ENCODE results near the gene RNF8.
"Not testable (repeated sequence)": the region's sequence is repeated elsewhere in the genome, so short reads cannot be mapped to it uniquely, and the experiment has no call there.

Gene RNF8

DNA sequence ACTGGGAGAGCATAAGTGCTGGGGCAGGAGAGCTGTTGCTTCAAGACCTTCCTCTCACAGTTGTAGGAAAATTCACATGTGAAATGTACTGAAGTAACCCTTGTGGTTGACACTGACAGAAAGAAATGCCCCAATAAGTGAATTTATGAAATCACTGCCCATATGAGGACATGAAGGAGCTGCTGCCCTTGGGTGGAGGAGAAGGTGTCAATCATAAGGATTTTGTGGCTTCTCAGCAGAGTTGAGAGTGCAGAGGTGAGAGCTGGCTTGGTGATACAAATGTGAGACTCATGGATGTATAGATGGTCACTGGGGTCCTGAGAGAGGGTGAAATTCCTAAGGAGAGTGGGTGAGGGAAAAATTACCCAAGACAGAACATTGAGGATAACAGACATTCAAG, 45.3 kb downstream of the RNF8 start:
- H3K27ac ChIP-seq (ENCODE audit: extremely low read depth, low read depth, low read length) = no peak overlapping the region
- ChIA-PET CTCF (interaction anchor here (0.6 to 1.7 kb wide), 4 partner anchors 12 to 179 kb away, joined by 3 to 6 read pairs (median 4); no protein-coding TSS in a partner anchor), POLR2A (interaction anchor here (1.4 kb wide), 1 partner anchor 34 kb away, joined by 5 read pairs; the partner anchor contains the start of gene CMTR1)
- no peak overlapping the region for H3K4me3 ChIP-seq (ENCODE audit: low read depth, low read length)
- no peaks in the 10 kb centered on the region for H3K9me3 ChIP-seq (ENCODE audit: control insufficient read depth, insufficient read depth, low read depth, low read length)
- no peaks in the 10 kb centered on the region for H3K4me1 ChIP-seq (ENCODE audit: control insufficient read depth, insufficient read depth, low read length)
- peaks cover 0 to 17% of the 10 kb centered on the region in 2 experiments; a peak in 1 of 3 replicates for H3K36me3 ChIP-seq (ENCODE audit: control insufficient read depth in 2 of 2, insufficient read depth in 1 of 2, low read length in 2 of 2)
- TF ChIP-seq FEZF1 (tag by site-specific recombination; IDR thresholded peaks at IDR 0.05) = no peak

DNA sequence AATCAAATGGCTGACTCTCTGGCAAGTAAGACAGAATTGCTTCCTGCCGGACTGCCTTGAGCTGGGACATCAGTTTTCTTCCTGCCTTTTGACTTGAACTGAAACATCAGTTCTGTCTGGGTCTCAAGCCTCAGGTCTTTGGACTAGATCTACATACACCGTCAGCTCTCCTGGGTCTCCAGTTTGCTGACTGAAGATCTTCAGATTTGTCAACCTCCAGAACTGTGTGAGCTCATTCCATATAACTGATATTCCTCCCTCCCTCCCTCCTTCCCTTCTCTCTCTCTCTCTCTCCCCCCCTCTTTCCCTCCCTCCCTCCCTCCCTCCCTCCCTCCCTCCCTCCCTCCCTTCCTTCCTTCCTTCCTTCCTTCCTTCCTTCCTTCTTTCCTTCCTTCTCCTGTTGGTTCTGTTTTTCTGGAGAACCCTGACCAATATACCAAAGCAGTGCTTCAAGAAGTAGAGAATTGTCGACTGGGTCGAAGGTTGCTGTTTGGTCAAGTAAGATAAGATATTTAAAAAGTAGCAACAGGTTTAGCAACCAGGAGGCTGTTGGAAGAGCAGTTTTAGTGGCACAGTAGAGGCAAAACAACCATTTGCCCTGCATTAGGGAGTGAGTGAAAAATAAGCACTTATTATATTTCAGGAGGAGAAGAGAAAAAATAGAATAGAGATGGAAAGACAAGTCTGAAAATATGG, 46.2 kb downstream of the RNF8 start:
- Histone ChIP-seq H3K9me3 (ENCODE audit: control insufficient read depth, insufficient read depth, low read depth, low read length) (no peaks in the 10 kb centered on the region), H3K4me3 (ENCODE audit: low read depth, low read length) (no peak overlapping the region), H3K4me1 (ENCODE audit: control insufficient read depth, insufficient read depth, low read length) (no peaks in the 10 kb centered on the region), H3K27ac (ENCODE audit: extremely low read depth, low read depth, low read length) (no peak overlapping the region), H3K36me3 (ENCODE audit: control insufficient read depth in 2 of 2, insufficient read depth in 1 of 2, low read length in 2 of 2) (peaks cover 0 to 9% of the 10 kb centered on the region in 2 experiments; a peak in 1 of 3 replicates)
- TF ChIP-seq ZFHX2 (tag by site-specific recombination; conservative IDR thresholded peaks at IDR 0.05) (no peak), ZNF23 (tag by site-specific recombination; IDR thresholded peaks at IDR 0.05; ENCODE audit: borderline replicate concordance) (no peak), ZNF202 (tag by site-specific recombination; IDR thresholded peaks at IDR 0.05; ENCODE audit: borderline replicate concordance) (no peak)
- TF ChIP-seq, protein P1, sequence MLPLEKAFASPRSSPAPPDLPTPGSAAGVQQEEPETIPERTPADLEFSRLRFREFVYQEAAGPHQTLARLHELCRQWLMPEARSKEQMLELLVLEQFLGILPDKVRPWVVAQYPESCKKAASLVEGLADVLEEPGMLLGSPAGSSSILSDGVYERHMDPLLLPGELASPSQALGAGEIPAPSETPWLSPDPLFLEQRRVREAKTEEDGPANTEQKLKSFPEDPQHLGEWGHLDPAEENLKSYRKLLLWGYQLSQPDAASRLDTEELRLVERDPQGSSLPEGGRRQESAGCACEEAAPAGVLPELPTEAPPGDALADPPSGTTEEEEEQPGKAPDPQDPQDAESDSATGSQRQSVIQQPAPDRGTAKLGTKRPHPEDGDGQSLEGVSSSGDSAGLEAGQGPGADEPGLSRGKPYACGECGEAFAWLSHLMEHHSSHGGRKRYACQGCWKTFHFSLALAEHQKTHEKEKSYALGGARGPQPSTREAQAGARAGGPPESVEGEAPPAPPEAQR (tag by site-specific recombination; IDR thresholded peaks at IDR 0.05) = no peak
- ChIA-PET CTCF (interaction anchor here (0.6 to 1.7 kb wide), 3 partner anchors 18 to 178 kb away, joined by 3 to 6 read pairs (median 4); no protein-coding TSS in a partner anchor), POLR2A (interaction anchor here (1.4 kb wide), 1 partner anchor 33 kb away, joined by 5 read pairs; the partner anchor contains the start of gene CMTR1)

DNA sequence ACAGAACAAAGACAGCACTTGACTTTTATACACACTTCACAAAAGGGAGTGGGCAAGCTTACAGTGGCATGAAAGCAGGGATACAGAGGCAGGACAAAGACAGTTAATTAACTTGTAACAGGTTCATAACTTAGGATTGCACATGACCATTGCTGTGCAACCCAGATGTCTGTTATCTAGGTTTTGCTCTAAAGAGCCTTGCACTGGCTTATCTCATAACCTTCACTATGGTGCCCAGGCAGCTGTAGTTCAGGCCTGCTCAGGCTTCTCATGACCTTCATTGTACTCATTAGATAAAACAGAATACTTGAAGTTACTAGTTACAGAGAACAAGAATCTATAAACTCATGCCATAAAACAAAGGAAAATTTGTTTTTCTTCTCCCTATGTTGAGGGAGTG, 47.9 kb downstream of the RNF8 start:
- CTCF ChIA-PET = interaction anchor here (1.8 kb wide), 1 partner anchor 18 kb away, joined by 4 read pairs; no protein-coding TSS in a partner anchor
- H3K4me3 ChIP-seq (ENCODE audit: low read depth, low read length); H3K4me1 ChIP-seq (ENCODE audit: control insufficient read depth, insufficient read depth, low read length); POLR2A ChIA-PET; H3K36me3 ChIP-seq (ENCODE audit: control insufficient read depth in 2 of 2, insufficient read depth in 1 of 2, low read length in 2 of 2); H3K9me3 ChIP-seq (ENCODE audit: control insufficient read depth, insufficient read depth, low read depth, low read length); H3K27ac ChIP-seq (ENCODE audit: extremely low read depth, low read depth, low read length): not testable (repeated sequence)

DNA sequence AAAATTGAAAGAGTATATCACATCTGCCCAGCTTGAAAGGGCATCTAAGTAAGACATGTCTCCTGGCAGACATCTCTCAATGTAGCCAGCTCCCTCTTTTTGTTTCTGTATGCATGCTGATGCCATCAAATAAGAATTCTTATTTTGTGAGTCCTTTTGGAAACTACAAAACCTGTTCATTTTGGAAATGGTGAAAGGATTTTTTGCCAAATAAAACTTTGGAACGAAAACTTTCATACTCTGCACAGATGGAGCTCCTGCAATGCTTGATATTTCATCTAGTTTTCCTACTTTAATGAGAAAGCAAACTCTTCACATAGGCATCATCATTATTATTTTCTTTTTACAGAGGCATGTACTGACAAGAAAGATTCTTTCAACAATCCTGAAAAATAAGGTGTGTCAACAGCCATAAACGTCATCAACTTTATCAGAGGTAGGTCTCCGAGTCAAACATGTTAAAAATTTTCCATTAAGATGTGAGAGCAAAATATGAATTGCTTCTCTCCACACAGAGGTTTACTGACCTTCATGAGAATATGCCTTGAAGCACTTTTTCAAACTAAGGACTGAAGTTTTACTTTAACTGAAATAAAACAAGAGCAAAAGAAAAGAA, 53.1 kb downstream of the RNF8 start:
- POLR2A ChIA-PET = no interaction called here
- TF ChIP-seq ZBTB26 (tag by site-specific recombination; optimal IDR thresholded peaks at IDR 0.05) = no peak
- TF ChIP-seq, protein P2, sequence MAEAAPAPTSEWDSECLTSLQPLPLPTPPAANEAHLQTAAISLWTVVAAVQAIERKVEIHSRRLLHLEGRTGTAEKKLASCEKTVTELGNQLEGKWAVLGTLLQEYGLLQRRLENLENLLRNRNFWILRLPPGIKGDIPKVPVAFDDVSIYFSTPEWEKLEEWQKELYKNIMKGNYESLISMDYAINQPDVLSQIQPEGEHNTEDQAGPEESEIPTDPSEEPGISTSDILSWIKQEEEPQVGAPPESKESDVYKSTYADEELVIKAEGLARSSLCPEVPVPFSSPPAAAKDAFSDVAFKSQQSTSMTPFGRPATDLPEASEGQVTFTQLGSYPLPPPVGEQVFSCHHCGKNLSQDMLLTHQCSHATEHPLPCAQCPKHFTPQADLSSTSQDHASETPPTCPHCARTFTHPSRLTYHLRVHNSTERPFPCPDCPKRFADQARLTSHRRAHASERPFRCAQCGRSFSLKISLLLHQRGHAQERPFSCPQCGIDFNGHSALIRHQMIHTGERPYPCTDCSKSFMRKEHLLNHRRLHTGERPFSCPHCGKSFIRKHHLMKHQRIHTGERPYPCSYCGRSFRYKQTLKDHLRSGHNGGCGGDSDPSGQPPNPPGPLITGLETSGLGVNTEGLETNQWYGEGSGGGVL (tag by site-specific recombination; IDR thresholded peaks at IDR 0.05) = no peak
- CTCF ChIA-PET = no interaction called here
- no peaks in the 10 kb centered on the region for H3K36me3 ChIP-seq (ENCODE audit: control insufficient read depth in 2 of 2, insufficient read depth in 1 of 2, low read length in 2 of 2)
- H3K4me1 ChIP-seq (ENCODE audit: control insufficient read depth, insufficient read depth, low read length) = no peaks in the 10 kb centered on the region
- no peak overlapping the region for H3K4me3 ChIP-seq (ENCODE audit: low read depth, low read length)
- no peaks in the 10 kb centered on the region for H3K9me3 ChIP-seq (ENCODE audit: control insufficient read depth, insufficient read depth, low read depth, low read length)
- no peak overlapping the region for H3K27ac ChIP-seq (ENCODE audit: extremely low read depth, low read depth, low read length)

Data from HEK293 (cell line).